Islet of Langerhans (tissue), 1 donor: ENCODE results near the gene CSGALNACT2.

ENCODE experiments used
- FAIRE-seq: peaks from one replicate; lab custom pipeline; 2011; peaks lifted over from hg19 to GRCh38; lab: Jason Lieb, UNC

The CSGALNACT2 gene

DNA sequence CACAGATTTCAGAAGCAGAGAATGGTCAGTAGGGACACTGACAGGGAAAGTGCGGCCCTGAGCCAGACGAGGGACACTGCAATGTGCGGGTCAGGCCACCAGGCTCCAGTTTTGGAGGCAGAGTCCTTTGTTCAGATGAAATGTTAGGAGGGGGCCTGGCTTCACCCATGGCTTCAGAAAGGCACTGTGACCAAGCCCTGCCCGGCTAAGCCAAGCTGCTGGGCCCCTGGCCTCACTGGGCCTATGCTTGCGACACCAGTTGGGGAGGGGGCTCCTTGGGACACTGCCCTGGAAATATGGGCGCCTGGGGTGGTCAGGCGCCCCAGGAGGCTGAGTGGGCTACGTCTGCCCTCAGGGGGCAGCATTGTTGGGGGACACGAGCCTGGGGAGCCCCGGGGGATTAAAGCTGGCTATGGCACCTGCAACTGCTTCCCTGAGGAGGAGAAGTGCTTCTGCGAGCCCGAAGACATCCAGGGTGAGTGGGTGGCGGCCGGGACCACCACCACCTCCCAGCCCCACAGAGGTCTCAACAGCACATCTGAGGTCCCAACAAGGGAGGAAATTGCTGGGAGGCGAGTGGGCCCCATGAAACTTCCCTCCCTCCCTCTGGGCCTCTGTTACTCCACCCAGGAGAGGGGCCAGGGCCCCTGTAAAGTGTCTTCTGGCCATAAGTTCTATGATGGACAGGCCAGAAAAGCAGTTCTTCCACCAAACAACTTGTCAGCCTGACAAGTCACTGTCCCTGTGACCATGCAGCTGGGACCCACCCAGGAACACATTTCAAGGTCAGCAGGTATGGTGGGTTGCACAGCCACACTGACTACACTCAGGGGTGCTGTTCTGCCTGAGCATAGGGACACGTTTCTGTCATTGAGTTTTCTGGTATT, 24.8 kb upstream of the CSGALNACT2 start:
- no peak for FAIRE-seq

DNA sequence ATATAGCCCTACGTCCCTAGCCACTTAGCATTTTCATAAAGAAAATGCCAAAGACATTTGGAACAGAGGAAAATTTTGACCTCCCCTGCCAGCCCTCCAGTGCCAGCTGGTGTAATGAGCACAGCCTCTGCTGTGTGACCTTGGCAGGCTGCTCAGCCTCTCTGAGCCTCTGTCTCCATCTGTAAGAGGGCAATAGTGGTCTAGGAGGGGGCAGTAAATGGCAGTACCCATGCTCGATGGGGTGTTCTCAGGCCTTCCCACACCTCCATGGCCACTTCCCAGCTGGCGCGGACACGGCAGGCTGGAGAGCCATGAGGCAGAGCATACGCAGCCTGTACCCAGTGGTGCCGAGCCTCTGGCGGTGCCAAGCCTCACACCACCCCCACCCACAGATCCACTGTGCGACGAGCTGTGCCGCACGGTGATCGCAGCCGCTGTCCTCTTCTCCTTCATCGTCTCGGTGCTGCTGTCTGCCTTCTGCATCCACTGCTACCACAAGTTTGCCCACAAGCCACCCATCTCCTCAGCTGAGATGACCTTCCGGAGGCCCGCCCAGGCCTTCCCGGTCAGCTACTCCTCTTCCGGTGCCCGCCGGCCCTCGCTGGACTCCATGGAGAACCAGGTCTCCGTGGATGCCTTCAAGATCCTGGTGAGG, 24.0 kb upstream of the CSGALNACT2 start:
- no peak for FAIRE-seq

DNA sequence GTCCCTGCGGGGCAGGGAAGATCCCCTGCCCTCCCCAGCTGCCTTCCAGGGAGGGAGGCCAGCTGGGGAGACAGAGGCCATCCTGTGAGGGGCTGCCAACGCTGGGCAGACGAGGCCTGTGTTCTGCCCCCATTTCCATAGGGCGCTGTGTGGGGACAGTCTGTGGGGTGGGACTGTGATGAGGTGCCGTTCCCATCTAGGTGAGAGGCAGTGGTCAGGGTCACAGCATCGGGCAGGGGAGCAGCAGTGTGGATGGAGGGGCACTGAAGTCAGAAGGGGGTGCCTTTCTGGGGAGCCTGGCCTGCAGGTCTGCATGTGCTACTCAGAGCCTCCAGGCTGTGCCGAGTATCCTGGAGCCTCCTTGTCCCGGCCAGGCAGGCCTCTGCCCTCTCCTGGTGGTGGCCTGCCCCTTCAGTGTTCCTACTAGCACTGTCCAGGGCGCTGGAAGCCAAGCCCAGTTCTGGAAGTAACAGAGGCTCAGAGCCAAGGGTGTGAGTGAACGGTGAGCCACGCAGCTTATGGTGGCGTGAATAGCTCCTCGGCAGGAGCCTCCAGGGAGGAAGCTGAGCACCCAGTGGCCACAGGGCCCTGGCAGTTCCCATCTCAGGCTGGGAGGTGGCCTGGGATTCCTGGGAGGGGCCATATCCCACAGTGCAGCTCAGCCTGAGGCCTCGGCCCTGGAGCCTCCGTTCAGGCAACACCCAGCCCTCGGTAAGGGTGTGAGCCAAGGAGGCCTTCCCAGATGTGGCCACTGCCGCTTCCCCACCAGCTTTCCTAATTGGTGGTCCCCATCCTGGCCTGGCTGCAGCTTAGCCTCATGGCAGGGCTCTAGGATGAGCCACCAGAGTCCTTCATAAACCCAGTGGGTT, 23.3 kb upstream of the CSGALNACT2 start:
- no peak for FAIRE-seq

- no peak for FAIRE-seq
Measured at GRCh38 chr10:43115881-43116595, 22.2 kb upstream of the CSGALNACT2 start.

DNA sequence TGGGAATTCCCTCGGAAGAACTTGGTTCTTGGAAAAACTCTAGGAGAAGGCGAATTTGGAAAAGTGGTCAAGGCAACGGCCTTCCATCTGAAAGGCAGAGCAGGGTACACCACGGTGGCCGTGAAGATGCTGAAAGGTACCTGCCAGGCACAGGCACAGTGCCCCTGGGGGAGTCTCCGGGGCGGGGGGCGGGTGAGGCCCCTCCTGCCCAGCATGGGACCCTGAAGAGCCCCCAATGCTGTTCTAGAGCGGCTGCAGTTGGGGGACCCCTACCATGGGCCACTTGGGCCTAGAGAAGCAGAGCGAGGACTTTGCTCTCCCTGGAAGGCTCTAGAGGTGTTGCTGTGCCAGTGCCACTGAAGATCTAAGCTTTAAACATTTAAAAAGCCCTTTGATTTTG, 21.6 kb upstream of the CSGALNACT2 start:
- no peak for FAIRE-seq

- FAIRE-seq = no peak
Measured at GRCh38 chr10:43117031-43117776, 21.0 kb upstream of the CSGALNACT2 start.

DNA sequence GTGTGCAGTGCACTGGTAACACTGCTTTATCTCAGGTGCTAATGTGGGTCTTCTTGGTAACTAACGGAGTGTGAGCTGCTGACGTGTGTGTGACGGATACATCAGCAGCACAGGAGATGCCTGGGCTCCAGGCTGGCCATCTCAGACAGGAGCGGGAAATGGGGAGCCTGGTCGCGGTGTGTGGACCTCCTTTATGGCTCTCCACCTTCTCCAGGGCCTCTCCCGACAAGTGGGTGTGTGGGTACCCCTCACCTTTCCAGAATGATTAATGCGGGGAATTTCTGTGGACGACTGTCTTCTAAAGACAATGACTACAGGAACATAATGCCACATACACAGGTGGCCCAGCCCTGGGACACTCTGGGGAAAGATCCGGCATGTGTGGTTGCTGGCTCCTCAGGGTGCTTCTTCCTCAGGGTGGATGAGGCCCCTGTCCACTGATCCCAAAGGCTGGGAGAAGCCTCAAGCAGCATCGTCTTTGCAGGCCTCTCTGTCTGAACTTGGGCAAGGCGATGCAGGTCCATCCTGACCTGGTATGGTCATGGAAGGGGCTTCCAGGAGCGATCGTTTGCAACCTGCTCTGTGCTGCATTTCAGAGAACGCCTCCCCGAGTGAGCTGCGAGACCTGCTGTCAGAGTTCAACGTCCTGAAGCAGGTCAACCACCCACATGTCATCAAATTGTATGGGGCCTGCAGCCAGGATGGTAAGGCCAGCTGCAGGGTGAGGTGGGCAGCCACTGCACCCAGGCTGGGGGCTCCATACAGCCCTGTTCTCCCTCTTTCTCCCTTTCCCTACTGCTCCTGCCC, 20.3 kb upstream of the CSGALNACT2 start:
- FAIRE-seq = no peak

GRCh38 chr10:43118631-43119415, 19.4 kb upstream of the CSGALNACT2 start:
- no peak for FAIRE-seq

- FAIRE-seq = no peak
Measured at GRCh38 chr10:43119416-43120115, 18.7 kb upstream of the CSGALNACT2 start.

GRCh38 chr10:43120116-43120928, 17.9 kb upstream of the CSGALNACT2 start:
- FAIRE-seq = no peak

DNA sequence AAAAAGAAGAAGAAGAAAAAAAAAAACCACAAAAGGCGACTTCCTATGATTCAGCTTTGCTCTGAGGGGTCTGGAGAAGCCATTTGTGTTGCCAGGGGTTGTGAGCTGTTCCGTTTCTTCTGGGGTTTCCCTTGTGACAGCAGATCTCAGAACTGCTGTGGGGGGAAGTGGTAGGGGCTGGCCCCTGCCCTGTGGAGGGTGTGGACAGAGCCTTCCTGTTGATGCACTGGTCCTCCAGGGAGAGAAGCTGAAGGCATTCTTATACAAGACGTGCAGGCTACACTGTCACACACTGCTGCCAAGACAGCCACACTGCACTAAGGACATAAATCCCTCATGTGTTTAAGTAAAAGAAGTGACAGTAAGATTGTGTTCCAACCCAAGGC, 17.3 kb upstream of the CSGALNACT2 start:
- FAIRE-seq = no peak

- no peak for FAIRE-seq
Measured at GRCh38 chr10:43121444-43121843, 16.8 kb upstream of the CSGALNACT2 start.

DNA sequence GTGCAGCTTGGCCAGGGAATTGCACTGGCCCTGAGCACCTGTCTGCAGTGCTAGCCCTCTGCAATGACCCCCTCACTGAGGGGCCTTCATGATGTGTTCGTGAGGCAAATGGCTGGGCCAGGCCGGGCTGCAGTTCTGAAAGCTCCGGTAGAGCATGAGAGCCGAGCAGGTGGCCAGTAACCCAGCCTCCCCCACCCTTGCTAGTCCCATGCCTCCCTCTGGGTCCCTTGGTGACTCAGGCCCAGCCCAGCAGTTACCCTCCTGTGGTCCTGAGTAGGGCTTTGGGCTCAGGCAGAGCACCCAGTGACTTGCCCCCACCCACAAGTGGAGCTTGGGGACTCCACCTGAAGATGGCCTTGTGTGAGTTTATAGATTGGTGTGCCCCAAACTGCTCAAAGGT, 16.1 kb upstream of the CSGALNACT2 start:
- no peak for FAIRE-seq

- no peak for FAIRE-seq
Measured at GRCh38 chr10:43122826-43123225, 15.4 kb upstream of the CSGALNACT2 start.

GRCh38 chr10:43123361-43124093, 14.7 kb upstream of the CSGALNACT2 start:
- no peak for FAIRE-seq

- no peak for FAIRE-seq
Measured at GRCh38 chr10:43124094-43124521, 14.1 kb upstream of the CSGALNACT2 start.

- FAIRE-seq = no peak
Measured at GRCh38 chr10:43124574-43125273, 13.5 kb upstream of the CSGALNACT2 start.
